ENCODE measurements around the gene CHPF2. TPM values are rescaled to one million over a fixed set of nuclear protein-coding genes. Genes with fewer than 3 reads are reported as not detected.

The CHPF2 gene
- total and polyA plus RNA-seq, 3 donors from 2014 or later: 22.6 to 70.5 (median 66.5) TPM

DNA sequence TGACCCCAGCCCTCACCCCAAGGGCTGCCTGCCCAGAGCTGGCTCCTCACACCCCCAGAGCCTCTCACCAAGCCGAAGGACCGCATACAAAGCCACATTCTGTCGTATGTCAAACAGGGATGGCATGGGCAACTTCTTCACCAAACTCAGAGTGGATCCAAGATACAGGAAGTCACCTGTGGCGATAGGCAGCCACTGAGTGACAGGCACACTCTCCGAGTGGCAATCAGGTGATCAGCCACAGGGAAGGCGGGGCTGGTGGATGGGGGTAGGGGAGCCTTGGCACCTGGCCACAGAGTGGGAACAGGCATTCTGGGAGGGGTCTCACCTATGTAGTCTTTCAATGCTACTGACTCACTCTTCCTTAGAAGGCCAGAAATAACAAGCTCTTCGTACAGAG is 38.1 kb upstream of the CHPF2 start:
- H3K4me3 ChIP-seq: no peak overlapping the region
- H3K27ac ChIP-seq: no peak overlapping the region
- H3K4me1 ChIP-seq: no peaks in the 10 kb centered on the region
- WGBS, 2 donors: 86 to 100% methylated on average over 3 to 7 of the region's 7 CpGs
- TF ChIP-seq POLR2A (IDR thresholded peaks at IDR 0.05): no peak
- TF ChIP-seq, protein P1, sequence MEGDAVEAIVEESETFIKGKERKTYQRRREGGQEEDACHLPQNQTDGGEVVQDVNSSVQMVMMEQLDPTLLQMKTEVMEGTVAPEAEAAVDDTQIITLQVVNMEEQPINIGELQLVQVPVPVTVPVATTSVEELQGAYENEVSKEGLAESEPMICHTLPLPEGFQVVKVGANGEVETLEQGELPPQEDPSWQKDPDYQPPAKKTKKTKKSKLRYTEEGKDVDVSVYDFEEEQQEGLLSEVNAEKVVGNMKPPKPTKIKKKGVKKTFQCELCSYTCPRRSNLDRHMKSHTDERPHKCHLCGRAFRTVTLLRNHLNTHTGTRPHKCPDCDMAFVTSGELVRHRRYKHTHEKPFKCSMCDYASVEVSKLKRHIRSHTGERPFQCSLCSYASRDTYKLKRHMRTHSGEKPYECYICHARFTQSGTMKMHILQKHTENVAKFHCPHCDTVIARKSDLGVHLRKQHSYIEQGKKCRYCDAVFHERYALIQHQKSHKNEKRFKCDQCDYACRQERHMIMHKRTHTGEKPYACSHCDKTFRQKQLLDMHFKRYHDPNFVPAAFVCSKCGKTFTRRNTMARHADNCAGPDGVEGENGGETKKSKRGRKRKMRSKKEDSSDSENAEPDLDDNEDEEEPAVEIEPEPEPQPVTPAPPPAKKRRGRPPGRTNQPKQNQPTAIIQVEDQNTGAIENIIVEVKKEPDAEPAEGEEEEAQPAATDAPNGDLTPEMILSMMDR (IDR thresholded peaks at IDR 0.05): no peak
- DNase-seq: no peak
- intact Hi-C loops (cut with DNase I; ENCODE audit: low total_unique reads): no loop called here
- H3K9me3 ChIP-seq: no peaks in the 10 kb centered on the region
- no peaks in the 10 kb centered on the region for H3K27me3 ChIP-seq
- no peaks in the 10 kb centered on the region for H3K36me3 ChIP-seq (ENCODE audit: low read depth, missing control alignments)

DNA sequence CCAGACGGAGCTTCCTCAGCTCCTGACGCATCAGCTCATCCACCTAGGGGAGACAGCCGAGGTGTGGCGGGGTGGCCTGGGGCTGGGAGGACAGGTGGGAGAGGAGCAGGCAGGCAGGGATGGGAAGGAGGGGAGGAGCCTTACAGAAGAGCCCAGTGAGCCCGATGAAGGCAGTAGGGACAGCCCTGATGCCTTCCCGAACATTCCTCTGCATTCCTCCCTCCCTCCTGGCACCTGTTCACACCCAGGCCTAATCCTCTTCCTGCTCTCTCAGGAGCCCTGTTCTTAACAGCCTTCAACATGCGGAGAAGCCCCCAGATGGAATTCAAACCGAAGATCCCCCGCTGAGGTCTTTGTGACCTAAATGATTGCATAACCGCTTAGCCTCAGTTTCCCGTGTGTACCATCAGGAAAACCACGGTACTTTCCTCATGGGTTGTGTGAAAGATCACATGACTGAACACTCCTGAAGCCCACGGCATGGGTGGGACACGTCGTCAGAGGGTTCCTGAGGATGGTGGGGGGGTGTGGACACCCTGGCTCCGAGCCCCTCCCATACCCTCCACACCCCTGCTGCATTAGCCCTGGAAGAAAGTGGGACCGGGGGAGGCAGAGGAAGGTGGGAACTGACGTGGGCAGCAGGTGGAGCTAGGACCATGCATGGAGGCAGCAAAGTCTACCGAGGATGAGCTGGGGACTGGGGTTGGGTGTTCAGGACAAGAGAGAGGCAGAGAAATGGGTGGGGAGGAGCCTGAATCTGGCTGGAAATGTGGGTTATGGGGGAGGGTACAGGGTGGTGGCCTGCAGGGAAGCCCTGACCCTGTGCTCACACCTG is 36.5 kb upstream of the CHPF2 start:
- Histone ChIP-seq H3K9me3 (no peaks in the 10 kb centered on the region), H3K36me3 (ENCODE audit: low read depth, missing control alignments) (no peaks in the 10 kb centered on the region), H3K27me3 (no peaks in the 10 kb centered on the region), H3K27ac (no peak overlapping the region), H3K4me3 (no peak overlapping the region), H3K4me1 (no peaks in the 10 kb centered on the region)
- TF ChIP-seq, protein P1 (IDR thresholded peaks at IDR 0.05): no peak
- no peak for TF ChIP-seq POLR2A (IDR thresholded peaks at IDR 0.05)
- WGBS, 2 donors: 65 to 78% methylated on average over 13 to 19 of the region's 19 CpGs
- intact Hi-C loops (cut with DNase I; ENCODE audit: low total_unique reads): no loop called here
- DNase-seq: no peak

DNA sequence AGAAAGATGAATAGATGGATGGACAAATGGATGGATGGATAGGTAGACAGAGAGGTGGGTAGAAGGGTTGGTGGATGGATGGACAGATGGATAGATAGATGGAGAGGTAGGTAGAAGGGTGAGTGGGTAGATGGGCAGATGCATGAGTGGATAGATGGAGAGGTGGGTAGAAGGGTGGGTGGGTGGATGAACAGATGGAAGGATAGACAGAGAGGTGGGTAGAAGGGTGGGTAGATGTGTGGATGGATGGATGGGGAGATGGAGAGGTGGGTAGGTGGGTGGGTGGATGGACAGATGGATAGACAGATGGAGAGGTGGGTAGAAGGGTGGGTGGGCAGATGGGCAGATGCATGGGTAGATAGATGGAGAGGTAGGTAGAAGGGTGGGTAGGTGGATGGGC is 34.4 kb upstream of the CHPF2 start:
- no peak for DNase-seq
- intact Hi-C loops (cut with DNase I; ENCODE audit: low total_unique reads): no loop called here
- Histone ChIP-seq H3K36me3 (ENCODE audit: low read depth, missing control alignments) (no peaks in the 10 kb centered on the region), H3K27ac (no peak overlapping the region), H3K4me3 (no peak overlapping the region), H3K27me3 (no peaks in the 10 kb centered on the region), H3K9me3 (no peaks in the 10 kb centered on the region), H3K4me1 (no peaks in the 10 kb centered on the region)
- TF ChIP-seq, protein P1 (IDR thresholded peaks at IDR 0.05): no peak
- no peak for TF ChIP-seq POLR2A (IDR thresholded peaks at IDR 0.05)

DNA sequence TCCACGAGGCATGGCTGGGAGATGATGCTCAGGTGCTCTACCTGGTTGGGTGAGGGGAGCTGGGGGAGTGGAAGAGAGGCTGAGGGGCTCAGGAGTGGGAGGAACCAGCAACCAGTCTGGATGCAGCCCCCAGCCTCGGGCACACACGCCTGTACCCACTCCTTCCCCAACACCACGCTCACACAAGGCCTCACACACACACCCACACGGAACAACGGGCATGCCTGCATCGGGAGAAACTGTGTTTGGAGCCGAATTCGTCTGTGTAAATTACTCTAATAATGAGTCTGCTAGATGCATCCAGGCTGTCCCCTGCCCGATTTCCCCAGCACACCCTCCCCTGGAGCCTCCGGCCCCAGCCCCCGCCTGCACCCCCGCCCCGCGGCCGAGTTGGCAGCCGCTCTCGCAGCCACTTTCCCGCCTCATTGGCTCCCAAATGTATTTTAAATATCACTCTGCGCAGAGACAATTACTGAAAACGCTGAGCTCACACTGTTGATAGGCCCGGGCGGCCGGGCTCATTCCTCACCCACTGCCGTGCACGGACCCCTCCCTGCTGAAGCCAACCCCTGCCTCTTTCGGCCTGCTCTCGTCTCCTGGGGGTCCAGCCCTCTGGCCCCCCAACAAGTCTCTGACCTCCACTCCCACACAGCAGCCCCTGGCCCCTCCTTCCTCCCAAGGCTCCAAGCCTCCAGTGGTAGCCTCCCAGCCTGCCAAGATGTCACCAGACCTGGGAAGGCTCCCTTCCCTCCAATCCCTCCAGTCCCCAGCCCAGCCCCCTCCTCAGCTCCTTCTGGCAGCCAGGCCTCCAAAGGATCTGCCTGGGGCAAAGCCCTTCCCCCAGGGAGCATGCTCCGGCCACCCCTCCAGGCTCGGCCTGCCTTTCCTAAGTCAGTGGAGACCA is 33.1 kb upstream of the CHPF2 start:
- H3K9me3 ChIP-seq: no peaks in the 10 kb centered on the region
- DNase-seq: peak; percentile 24
- peak overlapping the region in 1 of 2 donors; percentile 24 for H3K27ac ChIP-seq
- H3K4me1 ChIP-seq: no peaks in the 10 kb centered on the region
- 48 to 52% methylated on average over 12 to 30 of the region's 30 CpGs for WGBS, 2 donors
- no peaks in the 10 kb centered on the region for H3K27me3 ChIP-seq
- TF ChIP-seq POLR2A (IDR thresholded peaks at IDR 0.05): no peak
- intact Hi-C loops (cut with DNase I; ENCODE audit: low total_unique reads): no loop called here
- no peak overlapping the region for H3K4me3 ChIP-seq
- no peaks in the 10 kb centered on the region for H3K36me3 ChIP-seq (ENCODE audit: low read depth, missing control alignments)

DNA sequence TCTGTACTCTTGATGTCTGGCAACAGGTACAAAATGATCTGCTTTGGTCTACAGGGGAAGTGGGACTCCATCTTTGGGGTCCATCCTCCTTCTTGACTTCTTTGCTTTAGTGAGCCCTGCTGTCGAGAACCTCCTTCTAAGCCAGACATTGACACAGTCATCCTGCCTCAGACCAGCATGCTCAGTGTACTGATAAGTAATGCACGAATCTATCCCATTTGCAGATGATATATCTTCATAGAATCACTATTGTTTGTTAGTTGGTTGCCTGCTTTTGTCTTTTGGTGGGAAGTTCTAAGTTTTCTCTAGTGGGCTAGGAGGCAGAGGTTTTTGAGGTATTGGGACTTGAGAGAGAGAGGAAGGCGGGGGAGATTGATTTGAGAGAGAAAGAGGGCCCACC is 30.9 kb upstream of the CHPF2 start:
- Histone ChIP-seq H3K27ac (no peak overlapping the region), H3K36me3 (ENCODE audit: low read depth, missing control alignments) (no peaks in the 10 kb centered on the region), H3K4me3 (no peak overlapping the region), H3K27me3 (no peaks in the 10 kb centered on the region), H3K4me1 (no peaks in the 10 kb centered on the region), H3K9me3 (no peaks in the 10 kb centered on the region)
- 83 to 91% methylated on average over 3 of the region's 3 CpGs for WGBS, 2 donors
- DNase-seq: no peak
- no peak for TF ChIP-seq POLR2A (IDR thresholded peaks at IDR 0.05)
- TF ChIP-seq, protein P1 (IDR thresholded peaks at IDR 0.05): no peak
- intact Hi-C loops (cut with DNase I; ENCODE audit: low total_unique reads): no loop called here

All from testis (tissue), 3 donors.